Measurements from ENCODE around the gene ETV1.

ETV1 gene

GRCh38 chr7:13989126-13989948, at the start of gene ETV1:
Gene ETV1 (minus strand): TSS chr7:13989666. CDS start chr7:13989052, 614 bp downstream.
- peak; percentile 89 for DNase-seq

- DNase-seq = no peak
These were observed 34.9 kb upstream of the ETV1 start for GRCh38 chr7:14024406-14024805.

- no peak for DNase-seq
These were observed 34.4 kb upstream of the ETV1 start for GRCh38 chr7:14023838-14024237.

- DNase-seq = no peak
These were observed 33.9 kb upstream of the ETV1 start for GRCh38 chr7:14023342-14023741.

GRCh38 chr7:14021069-14021468, 31.6 kb upstream of the ETV1 start:
- DNase-seq = no peak

GRCh38 chr7:14020339-14020900, 31.0 kb upstream of the ETV1 start:
- no peak for DNase-seq

- no peak for DNase-seq
These were observed 29.3 kb upstream of the ETV1 start for GRCh38 chr7:14018751-14019150.

GRCh38 chr7:14016950-14017349, 27.5 kb upstream of the ETV1 start:
- DNase-seq = no peak

- no peak for DNase-seq
These were observed 24.4 kb upstream of the ETV1 start for GRCh38 chr7:14013898-14014297.

- no peak for DNase-seq
These were observed 20.3 kb upstream of the ETV1 start for GRCh38 chr7:14009453-14010418.

GRCh38 chr7:14001139-14001538, 11.7 kb upstream of the ETV1 start:
- DNase-seq = no peak

GRCh38 chr7:14000247-14000646, 10.8 kb upstream of the ETV1 start:
- no peak for DNase-seq

- DNase-seq = no peak
These were observed 9.4 kb upstream of the ETV1 start for GRCh38 chr7:13998866-13999265.

- DNase-seq = no peak
These were observed 3.1 kb upstream of the ETV1 start for GRCh38 chr7:13992596-13992964.

- peak; percentile 51 for DNase-seq
These were observed 2.5 kb upstream of the ETV1 start for GRCh38 chr7:13991791-13992595.

GRCh38 chr7:13990984-13991790, 1.7 kb upstream of the ETV1 start:
- DNase-seq = peak; percentile 98

- DNase-seq = peak; percentile 85
These were observed 985 bp upstream of the ETV1 start for GRCh38 chr7:13990319-13990983.

GRCh38 chr7:13989949-13990305, 461 bp upstream of the ETV1 start:
- no peak for DNase-seq

- DNase-seq = peak; percentile 61
These were observed 738 bp downstream of the ETV1 start for GRCh38 chr7:13988731-13989125.

- DNase-seq = peak; percentile 33
These were observed 1.4 kb downstream of the ETV1 start for GRCh38 chr7:13988065-13988464.

- DNase-seq = no peak
These were observed 2.1 kb downstream of the ETV1 start for GRCh38 chr7:13987395-13987794.

All from left hindlimb (tissue), 1 donor.